ENCODE data around the gene TMEM176A.

Gene TMEM176A

DNA sequence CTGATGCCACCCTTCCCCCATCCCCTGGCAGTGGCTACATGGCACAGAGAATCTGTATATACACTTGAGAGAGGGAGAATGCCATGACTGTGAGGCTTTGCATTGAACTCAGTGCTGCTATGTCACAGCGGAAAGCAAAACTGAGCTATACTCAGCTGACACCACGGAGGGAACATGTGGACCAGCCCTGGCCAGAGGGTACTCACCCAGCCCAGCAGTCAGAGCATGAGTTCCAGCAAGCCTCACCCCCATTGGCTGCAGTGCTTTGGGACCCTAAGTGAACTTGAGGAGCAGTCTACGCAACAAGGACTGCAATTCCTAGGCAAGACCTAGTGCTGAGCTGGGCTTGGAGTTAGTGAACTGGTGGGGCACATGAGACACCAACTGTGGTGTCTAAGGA lies 41.4 kb downstream of the TMEM176A start:
- Histone ChIP-seq H3K27me3 (replicated peaks; ENCODE audit: control insufficient read depth, insufficient read depth, low read length) (peaks cover 4% of the 10 kb centered on the region), H3K9me3 (ENCODE audit: control insufficient read depth, low read length) (peaks cover 7% of the 10 kb centered on the region), H3K36me3 (ENCODE audit: control insufficient read depth, insufficient read depth, low read length, severe bottlenecking) (no peaks in the 10 kb centered on the region), H3K9ac (ENCODE audit: low read length) (no peak overlapping the region), H3K4me3 (ENCODE audit: low read length) (no peak overlapping the region), H3K4me1 (ENCODE audit: control insufficient read depth, insufficient read depth, low read length) (no peaks in the 10 kb centered on the region)
- DNase-seq (ENCODE audit: low read depth) = no peak

DNA sequence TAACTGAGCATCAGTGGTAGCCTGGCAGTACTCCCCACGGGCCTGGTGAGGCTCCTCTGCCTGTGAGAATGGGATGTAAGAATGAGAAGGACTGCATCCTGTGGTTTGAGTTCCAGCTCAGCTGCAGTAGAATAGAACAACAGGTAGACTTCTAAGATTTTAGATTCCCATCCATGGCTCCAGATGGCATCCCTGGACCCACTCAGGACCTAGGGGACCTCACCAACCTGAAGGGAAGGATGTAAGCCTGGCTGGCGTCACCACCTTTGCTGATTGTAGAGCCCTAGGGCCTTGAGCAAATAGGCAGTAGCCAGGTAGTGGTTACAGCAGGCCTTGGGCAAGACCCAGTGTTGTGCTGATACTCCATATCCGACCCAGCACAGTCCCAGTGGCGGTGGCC lies 42.1 kb downstream of the TMEM176A start:
- Histone ChIP-seq H3K4me1 (ENCODE audit: control insufficient read depth, insufficient read depth, low read length) (no peaks in the 10 kb centered on the region), H3K9me3 (ENCODE audit: control insufficient read depth, low read length) (peaks cover 7% of the 10 kb centered on the region)
- no peak for DNase-seq (ENCODE audit: low read depth)

DNA sequence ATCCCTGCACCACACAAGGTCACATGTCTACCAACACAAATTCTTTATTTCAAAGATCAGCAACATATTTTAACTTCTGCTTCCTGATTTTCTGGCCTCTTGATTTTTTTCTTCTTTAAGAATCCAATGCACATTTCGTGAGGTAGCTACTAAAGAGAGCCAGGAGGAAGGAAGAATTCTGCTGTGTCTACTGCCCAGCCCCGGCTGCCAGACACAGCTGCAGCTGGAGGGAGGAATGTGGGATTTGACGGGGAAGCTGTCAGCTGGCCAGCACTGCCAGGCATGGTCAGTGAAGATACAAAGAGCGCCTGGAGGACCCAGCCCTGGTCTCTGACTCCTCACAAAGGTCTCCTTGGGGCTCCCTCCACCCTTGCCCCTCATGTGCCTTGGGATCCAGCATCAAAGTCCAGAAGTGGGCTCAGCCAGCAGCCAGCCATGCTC lies 44.9 kb downstream of the TMEM176A start:
- DNase-seq (ENCODE audit: low read depth) = no peak
- no peaks in the 10 kb centered on the region for H3K4me1 ChIP-seq (ENCODE audit: control insufficient read depth, insufficient read depth, low read length)
- no peak overlapping the region for H3K4me3 ChIP-seq (ENCODE audit: low read length)
- peaks cover 4% of the 10 kb centered on the region for H3K27me3 ChIP-seq (replicated peaks; ENCODE audit: control insufficient read depth, insufficient read depth, low read length)
- no peak overlapping the region for H3K9ac ChIP-seq (ENCODE audit: low read length)
- no peaks in the 10 kb centered on the region for H3K36me3 ChIP-seq (ENCODE audit: control insufficient read depth, insufficient read depth, low read length, severe bottlenecking)
- H3K9me3 ChIP-seq (ENCODE audit: control insufficient read depth, low read length) = peaks cover 7% of the 10 kb centered on the region

More for the DNA sequence above, 42.1 kb downstream of the TMEM176A start:
- Histone ChIP-seq H3K36me3 (ENCODE audit: control insufficient read depth, insufficient read depth, low read length, severe bottlenecking) (no peaks in the 10 kb centered on the region), H3K9ac (ENCODE audit: low read length) (no peak overlapping the region), H3K4me3 (ENCODE audit: low read length) (no peak overlapping the region), H3K27me3 (replicated peaks; ENCODE audit: control insufficient read depth, insufficient read depth, low read length) (peaks cover 4% of the 10 kb centered on the region)

GRCh38 chr7:150846291-150847115 lies 45.9 kb downstream of the TMEM176A start:
- peaks cover 7% of the 10 kb centered on the region for H3K9me3 ChIP-seq (ENCODE audit: control insufficient read depth, low read length)
- DNase-seq (ENCODE audit: low read depth) = no peak
- peaks cover 6% of the 10 kb centered on the region for H3K27me3 ChIP-seq (replicated peaks; ENCODE audit: control insufficient read depth, insufficient read depth, low read length)
- H3K4me1 ChIP-seq (ENCODE audit: control insufficient read depth, insufficient read depth, low read length) = no peaks in the 10 kb centered on the region
- H3K4me3 ChIP-seq (ENCODE audit: low read length) = no peak overlapping the region
- H3K9ac ChIP-seq (ENCODE audit: low read length) = no peak overlapping the region
- no peaks in the 10 kb centered on the region for H3K36me3 ChIP-seq (ENCODE audit: control insufficient read depth, insufficient read depth, low read length, severe bottlenecking)

GRCh38 chr7:150847536-150847935 lies 47.0 kb downstream of the TMEM176A start:
- H3K36me3 ChIP-seq (ENCODE audit: control insufficient read depth, insufficient read depth, low read length, severe bottlenecking) = no peaks in the 10 kb centered on the region
- H3K4me1 ChIP-seq (ENCODE audit: control insufficient read depth, insufficient read depth, low read length) = no peaks in the 10 kb centered on the region
- no peak overlapping the region for H3K9ac ChIP-seq (ENCODE audit: low read length)
- H3K27me3 ChIP-seq (replicated peaks; ENCODE audit: control insufficient read depth, insufficient read depth, low read length) = peaks cover 14% of the 10 kb centered on the region
- no peak overlapping the region for H3K4me3 ChIP-seq (ENCODE audit: low read length)
- H3K9me3 ChIP-seq (ENCODE audit: control insufficient read depth, low read length) = peaks cover 7% of the 10 kb centered on the region
- DNase-seq (ENCODE audit: low read depth) = no peak

DNA sequence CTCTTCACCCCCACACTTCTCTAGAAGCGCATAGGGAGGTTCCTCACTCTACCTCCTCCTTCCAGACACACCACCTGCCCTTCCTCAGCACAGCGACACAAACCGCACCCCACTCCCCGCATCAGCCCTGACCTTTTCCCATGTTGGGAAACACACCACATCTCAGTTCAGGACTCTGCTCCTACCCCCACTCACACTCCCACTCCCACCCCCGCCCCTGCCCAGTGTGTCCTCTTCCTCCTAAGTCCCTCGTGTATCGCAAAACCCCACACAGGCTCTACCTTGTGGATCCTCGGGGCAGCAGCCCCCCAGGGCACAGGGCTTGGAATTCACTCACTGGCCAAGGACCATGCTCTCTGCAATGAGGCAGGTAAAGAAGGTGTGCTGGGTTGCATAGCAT lies 47.5 kb downstream of the TMEM176A start:
- H3K4me3 ChIP-seq (ENCODE audit: low read length) = no peak overlapping the region
- H3K4me1 ChIP-seq (ENCODE audit: control insufficient read depth, insufficient read depth, low read length) = no peaks in the 10 kb centered on the region
- H3K9ac ChIP-seq (ENCODE audit: low read length) = no peak overlapping the region
- H3K36me3 ChIP-seq (ENCODE audit: control insufficient read depth, insufficient read depth, low read length, severe bottlenecking) = no peaks in the 10 kb centered on the region
- H3K27me3 ChIP-seq (replicated peaks; ENCODE audit: control insufficient read depth, insufficient read depth, low read length) = peaks cover 20% of the 10 kb centered on the region
- peaks cover 3% of the 10 kb centered on the region for H3K9me3 ChIP-seq (ENCODE audit: control insufficient read depth, low read length)
- no peak for DNase-seq (ENCODE audit: low read depth)

DNA sequence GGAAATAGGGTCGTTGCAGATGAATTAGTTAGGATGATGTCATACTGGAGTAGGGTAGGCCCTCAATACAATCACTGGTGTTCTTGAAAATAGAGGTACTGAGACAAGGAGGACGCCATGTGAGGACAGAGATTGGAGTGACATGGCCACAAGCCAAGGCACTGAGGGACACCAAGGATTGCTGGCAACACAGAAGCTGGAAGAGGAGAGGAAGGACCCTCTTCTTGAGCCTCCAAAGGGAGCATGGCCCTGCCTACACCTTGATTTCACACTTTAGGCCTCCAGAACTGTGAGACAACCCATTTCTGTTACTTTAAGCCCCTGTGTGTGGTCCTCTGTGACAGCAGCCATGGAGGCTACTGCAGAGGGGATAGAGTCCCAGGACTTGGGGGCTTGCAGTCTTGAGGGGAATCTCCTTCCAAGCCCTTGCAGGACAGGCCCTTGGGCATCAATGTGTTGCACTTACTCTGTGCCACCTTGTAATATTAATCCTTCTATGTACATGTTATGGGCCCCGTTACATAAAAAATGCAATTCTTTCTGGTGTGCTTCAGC lies 48.1 kb downstream of the TMEM176A start:
- Histone ChIP-seq H3K36me3 (ENCODE audit: control insufficient read depth, insufficient read depth, low read length, severe bottlenecking) (no peaks in the 10 kb centered on the region), H3K4me1 (ENCODE audit: control insufficient read depth, insufficient read depth, low read length) (no peaks in the 10 kb centered on the region), H3K9me3 (ENCODE audit: control insufficient read depth, low read length) (peaks cover 1% of the 10 kb centered on the region), H3K4me3 (ENCODE audit: low read length) (no peak overlapping the region), H3K27me3 (replicated peaks; ENCODE audit: control insufficient read depth, insufficient read depth, low read length) (peaks cover 20% of the 10 kb centered on the region), H3K9ac (ENCODE audit: low read length) (no peak overlapping the region)
- no peak for DNase-seq (ENCODE audit: low read depth)

DNA sequence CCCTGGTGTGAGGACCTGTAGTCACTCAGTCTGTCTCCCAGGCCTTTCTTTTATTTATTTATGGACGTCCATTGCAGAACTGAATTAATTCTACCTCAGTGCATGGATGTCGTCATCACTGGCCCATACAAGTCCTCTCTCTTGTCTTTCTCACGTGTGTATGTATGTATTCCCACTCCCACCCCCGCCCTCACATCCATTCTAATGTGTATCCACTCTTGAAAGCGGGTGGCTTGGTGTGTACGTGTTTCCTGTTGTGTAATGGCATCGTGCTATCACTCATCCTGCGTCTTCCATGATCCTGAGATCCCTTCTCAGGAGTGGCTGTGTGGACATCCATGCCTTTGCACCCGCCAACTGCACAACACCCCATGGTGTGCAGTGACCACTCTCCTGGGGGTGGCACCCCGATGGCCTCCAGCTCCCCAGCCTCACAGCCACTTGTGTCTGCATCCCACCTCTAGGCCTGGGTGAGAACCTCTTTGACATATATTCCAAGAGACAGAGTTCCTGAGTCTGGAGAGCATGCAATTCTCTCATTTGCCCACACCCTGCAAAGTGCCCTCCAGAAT lies 48.7 kb downstream of the TMEM176A start:
- no peak for DNase-seq (ENCODE audit: low read depth)
- Histone ChIP-seq H3K9ac (ENCODE audit: low read length) (no peak overlapping the region), H3K36me3 (ENCODE audit: control insufficient read depth, insufficient read depth, low read length, severe bottlenecking) (no peaks in the 10 kb centered on the region), H3K4me3 (ENCODE audit: low read length) (no peak overlapping the region), H3K27me3 (replicated peaks; ENCODE audit: control insufficient read depth, insufficient read depth, low read length) (peaks cover 24% of the 10 kb centered on the region), H3K9me3 (ENCODE audit: control insufficient read depth, low read length) (no peaks in the 10 kb centered on the region), H3K4me1 (ENCODE audit: control insufficient read depth, insufficient read depth, low read length) (no peaks in the 10 kb centered on the region)

DNA sequence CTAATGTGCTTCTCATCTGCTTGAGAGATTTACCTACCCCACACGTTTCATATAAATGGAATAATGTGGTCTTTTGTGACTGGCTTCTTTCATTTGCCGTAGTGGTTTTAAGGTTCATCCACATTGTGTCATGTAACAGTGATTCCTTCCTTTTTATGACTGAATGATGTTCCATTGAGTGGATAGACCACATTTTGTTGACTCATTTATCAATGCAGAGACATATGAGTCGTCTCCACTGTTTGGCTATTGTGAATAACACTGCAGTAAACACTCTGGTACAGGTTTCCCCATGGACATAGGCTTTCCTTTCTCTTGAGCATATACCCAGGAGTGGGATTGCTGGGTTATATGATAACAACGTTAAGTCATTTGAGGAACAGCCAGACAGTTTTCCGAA lies 49.7 kb downstream of the TMEM176A start:
- no peaks in the 10 kb centered on the region for H3K9me3 ChIP-seq (ENCODE audit: control insufficient read depth, low read length)
- no peaks in the 10 kb centered on the region for H3K4me1 ChIP-seq (ENCODE audit: control insufficient read depth, insufficient read depth, low read length)
- no peak overlapping the region for H3K9ac ChIP-seq (ENCODE audit: low read length)
- no peak for DNase-seq (ENCODE audit: low read depth)
- no peak overlapping the region for H3K4me3 ChIP-seq (ENCODE audit: low read length)
- no peaks in the 10 kb centered on the region for H3K36me3 ChIP-seq (ENCODE audit: control insufficient read depth, insufficient read depth, low read length, severe bottlenecking)
- peaks cover 28% of the 10 kb centered on the region for H3K27me3 ChIP-seq (replicated peaks; ENCODE audit: control insufficient read depth, insufficient read depth, low read length)

- no peak for DNase-seq (ENCODE audit: low read depth)
- Histone ChIP-seq H3K4me3 (ENCODE audit: low read length) (no peak overlapping the region), H3K9me3 (ENCODE audit: control insufficient read depth, low read length) (no peaks in the 10 kb centered on the region), H3K9ac (ENCODE audit: low read length) (no peak overlapping the region), H3K27me3 (replicated peaks; ENCODE audit: control insufficient read depth, insufficient read depth, low read length) (peaks cover 29% of the 10 kb centered on the region), H3K4me1 (ENCODE audit: control insufficient read depth, insufficient read depth, low read length) (no peaks in the 10 kb centered on the region), H3K36me3 (ENCODE audit: control insufficient read depth, insufficient read depth, low read length, severe bottlenecking) (no peaks in the 10 kb centered on the region)
These were observed 51.2 kb downstream of the TMEM176A start for GRCh38 chr7:150851492-150852370.

- Histone ChIP-seq H3K4me3 (ENCODE audit: low read length) (no peak within 1 kb of the TSS), H3K9ac (ENCODE audit: low read length) (no peak within 1 kb of the TSS), H3K9me3 (ENCODE audit: control insufficient read depth, low read length) (no peaks in the 10 kb centered on the region), H3K27me3 (replicated peaks; ENCODE audit: control insufficient read depth, insufficient read depth, low read length) (peaks cover 29% of the 10 kb centered on the region), H3K4me1 (ENCODE audit: control insufficient read depth, insufficient read depth, low read length) (no peaks in the 10 kb centered on the region), H3K36me3 (ENCODE audit: control insufficient read depth, insufficient read depth, low read length, severe bottlenecking) (no peaks in the 10 kb centered on the region)
- DNase-seq (ENCODE audit: low read depth) = no peak
These were observed 51.9 kb downstream of the TMEM176A start, which contains the start of gene AOC1 for GRCh38 chr7:150852371-150852905. Gene AOC1 (plus strand): TSS chr7:150852517. CDS start chr7:150856471, 3,954 bp downstream.
